Neural cell (in vitro differentiated cells): ENCODE measurements around the gene TIMM13.

Experiments used
- EZH2 ChIP-seq: fragments of 200-600, 300-800 bp; shearing (Covaris generic), sonication (generic); IDR thresholded peaks from 2 replicates; pipeline ENCODE4 v1.6.1; 2014; ENCODE audit warnings: antibody characterized with exemption, low read length, borderline replicate concordance, mild to moderate bottlenecking; ENCODE audit not compliant: insufficient read depth, poor library complexity, severe bottlenecking
- POLR2AphosphoS5 ChIP-seq: IDR thresholded peaks from 2 replicates; pipeline ENCODE4 v1.6.1; 2012
- RAD21 ChIP-seq: fragments of 450-650 bp; conservative IDR thresholded peaks from 2 replicates; pipeline ENCODE4 v1.6.1; 2014; ENCODE audit warnings: antibody characterized with exemption, mild to moderate bottlenecking, moderate library complexity
- TF ChIP-seq, protein P1 (sequence below): fragments of 450-650 bp; IDR thresholded peaks from 2 replicates; pipeline ENCODE4 v1.5.1; 2014; ENCODE audit warnings: antibody characterized with exemption, mild to moderate bottlenecking, moderate library complexity; ENCODE audit not compliant: poor library complexity, severe bottlenecking
- TF ChIP-seq, protein P2 (sequence below): IDR thresholded peaks from 2 replicates; pipeline ENCODE4 v1.6.1; 2012; ENCODE audit warnings: borderline replicate concordance

GRCh38 chr19:2438178-2438577 is 10.8 kb upstream of the TIMM13 start:
- TF ChIP-seq POLR2AphosphoS5: no peak
- TF ChIP-seq, protein P1, sequence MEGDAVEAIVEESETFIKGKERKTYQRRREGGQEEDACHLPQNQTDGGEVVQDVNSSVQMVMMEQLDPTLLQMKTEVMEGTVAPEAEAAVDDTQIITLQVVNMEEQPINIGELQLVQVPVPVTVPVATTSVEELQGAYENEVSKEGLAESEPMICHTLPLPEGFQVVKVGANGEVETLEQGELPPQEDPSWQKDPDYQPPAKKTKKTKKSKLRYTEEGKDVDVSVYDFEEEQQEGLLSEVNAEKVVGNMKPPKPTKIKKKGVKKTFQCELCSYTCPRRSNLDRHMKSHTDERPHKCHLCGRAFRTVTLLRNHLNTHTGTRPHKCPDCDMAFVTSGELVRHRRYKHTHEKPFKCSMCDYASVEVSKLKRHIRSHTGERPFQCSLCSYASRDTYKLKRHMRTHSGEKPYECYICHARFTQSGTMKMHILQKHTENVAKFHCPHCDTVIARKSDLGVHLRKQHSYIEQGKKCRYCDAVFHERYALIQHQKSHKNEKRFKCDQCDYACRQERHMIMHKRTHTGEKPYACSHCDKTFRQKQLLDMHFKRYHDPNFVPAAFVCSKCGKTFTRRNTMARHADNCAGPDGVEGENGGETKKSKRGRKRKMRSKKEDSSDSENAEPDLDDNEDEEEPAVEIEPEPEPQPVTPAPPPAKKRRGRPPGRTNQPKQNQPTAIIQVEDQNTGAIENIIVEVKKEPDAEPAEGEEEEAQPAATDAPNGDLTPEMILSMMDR: no peak
- no peak for TF ChIP-seq EZH2
- no peak for TF ChIP-seq RAD21
- TF ChIP-seq, protein P2, sequence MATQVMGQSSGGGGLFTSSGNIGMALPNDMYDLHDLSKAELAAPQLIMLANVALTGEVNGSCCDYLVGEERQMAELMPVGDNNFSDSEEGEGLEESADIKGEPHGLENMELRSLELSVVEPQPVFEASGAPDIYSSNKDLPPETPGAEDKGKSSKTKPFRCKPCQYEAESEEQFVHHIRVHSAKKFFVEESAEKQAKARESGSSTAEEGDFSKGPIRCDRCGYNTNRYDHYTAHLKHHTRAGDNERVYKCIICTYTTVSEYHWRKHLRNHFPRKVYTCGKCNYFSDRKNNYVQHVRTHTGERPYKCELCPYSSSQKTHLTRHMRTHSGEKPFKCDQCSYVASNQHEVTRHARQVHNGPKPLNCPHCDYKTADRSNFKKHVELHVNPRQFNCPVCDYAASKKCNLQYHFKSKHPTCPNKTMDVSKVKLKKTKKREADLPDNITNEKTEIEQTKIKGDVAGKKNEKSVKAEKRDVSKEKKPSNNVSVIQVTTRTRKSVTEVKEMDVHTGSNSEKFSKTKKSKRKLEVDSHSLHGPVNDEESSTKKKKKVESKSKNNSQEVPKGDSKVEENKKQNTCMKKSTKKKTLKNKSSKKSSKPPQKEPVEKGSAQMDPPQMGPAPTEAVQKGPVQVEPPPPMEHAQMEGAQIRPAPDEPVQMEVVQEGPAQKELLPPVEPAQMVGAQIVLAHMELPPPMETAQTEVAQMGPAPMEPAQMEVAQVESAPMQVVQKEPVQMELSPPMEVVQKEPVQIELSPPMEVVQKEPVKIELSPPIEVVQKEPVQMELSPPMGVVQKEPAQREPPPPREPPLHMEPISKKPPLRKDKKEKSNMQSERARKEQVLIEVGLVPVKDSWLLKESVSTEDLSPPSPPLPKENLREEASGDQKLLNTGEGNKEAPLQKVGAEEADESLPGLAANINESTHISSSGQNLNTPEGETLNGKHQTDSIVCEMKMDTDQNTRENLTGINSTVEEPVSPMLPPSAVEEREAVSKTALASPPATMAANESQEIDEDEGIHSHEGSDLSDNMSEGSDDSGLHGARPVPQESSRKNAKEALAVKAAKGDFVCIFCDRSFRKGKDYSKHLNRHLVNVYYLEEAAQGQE: no peak
